ENCODE data around the gene DBP. TPM values are rescaled to one million over a fixed set of nuclear protein-coding genes. Genes with fewer than 3 reads are reported as not detected.

DBP gene
- total RNA-seq, 1 experiment from 2014 or later: 24.4 TPM

- Histone ChIP-seq H3K4me3 (peak within 1 kb of the TSS; percentile 88), H3K9me3 (replicated peaks) (no peaks in the 10 kb centered on the region), H3K27ac (peak within 1 kb of the TSS; percentile 83), H3K36me3 (peaks cover 41% of the 10 kb centered on the region), H3K27me3 (no peaks in the 10 kb centered on the region), H3K4me1 (peaks cover 4% of the 10 kb centered on the region; the same call in 1 of the 2 replicates)
- peak; percentile 99 for DNase-seq
These were observed 18.1 kb downstream of the DBP start, which contains the start of the genes RPL18 and SPHK2 for GRCh38 chr19:48618916-48619691. RPL18 (minus strand) TSS chr19:48619178; CDS start chr19:48619143, 35 bp downstream. SPHK2 (plus strand) TSS chr19:48619506; CDS start chr19:48620515, 1,009 bp downstream.

DNA sequence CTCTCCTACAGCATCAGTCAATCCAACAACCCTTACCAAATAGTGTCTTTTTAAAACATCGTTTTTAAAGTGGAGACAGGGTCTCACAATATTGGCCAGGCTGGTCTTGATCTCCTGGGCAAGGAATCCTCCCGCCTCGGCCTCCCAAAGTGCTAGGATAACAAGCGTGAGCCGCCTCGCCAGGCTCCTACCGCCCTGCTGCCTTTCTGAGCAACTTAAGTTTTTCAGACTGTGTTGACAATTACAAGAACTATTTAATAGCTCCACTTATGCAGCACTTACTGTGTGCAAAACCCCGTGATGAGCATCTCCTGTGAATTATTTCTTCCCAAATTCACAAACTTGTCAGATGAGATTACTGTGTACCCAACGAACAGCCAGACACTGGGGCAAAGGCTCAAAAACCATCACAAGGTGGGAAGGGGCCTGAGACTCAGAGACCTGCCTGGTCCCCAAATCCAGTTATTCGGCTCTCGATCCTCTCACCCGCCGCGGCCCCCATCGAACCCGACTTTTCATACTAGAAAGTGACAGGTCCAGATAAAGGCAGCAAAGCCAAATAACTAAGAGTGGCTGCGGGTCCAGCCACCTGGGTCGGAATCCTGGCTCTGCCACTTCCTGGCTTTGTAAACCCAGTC, 18.8 kb downstream of the DBP start:
- peaks cover 44% of the 10 kb centered on the region for H3K36me3 ChIP-seq
- H3K4me1 ChIP-seq: peaks cover 2% of the 10 kb centered on the region; the same call in 1 of the 2 replicates
- no peak for DNase-seq
- no peaks in the 10 kb centered on the region for H3K27me3 ChIP-seq
- no peaks in the 10 kb centered on the region for H3K9me3 ChIP-seq (replicated peaks)
- H3K4me3 ChIP-seq: peak overlapping the region; percentile 88
- peak overlapping the region; percentile 83 for H3K27ac ChIP-seq

DNA sequence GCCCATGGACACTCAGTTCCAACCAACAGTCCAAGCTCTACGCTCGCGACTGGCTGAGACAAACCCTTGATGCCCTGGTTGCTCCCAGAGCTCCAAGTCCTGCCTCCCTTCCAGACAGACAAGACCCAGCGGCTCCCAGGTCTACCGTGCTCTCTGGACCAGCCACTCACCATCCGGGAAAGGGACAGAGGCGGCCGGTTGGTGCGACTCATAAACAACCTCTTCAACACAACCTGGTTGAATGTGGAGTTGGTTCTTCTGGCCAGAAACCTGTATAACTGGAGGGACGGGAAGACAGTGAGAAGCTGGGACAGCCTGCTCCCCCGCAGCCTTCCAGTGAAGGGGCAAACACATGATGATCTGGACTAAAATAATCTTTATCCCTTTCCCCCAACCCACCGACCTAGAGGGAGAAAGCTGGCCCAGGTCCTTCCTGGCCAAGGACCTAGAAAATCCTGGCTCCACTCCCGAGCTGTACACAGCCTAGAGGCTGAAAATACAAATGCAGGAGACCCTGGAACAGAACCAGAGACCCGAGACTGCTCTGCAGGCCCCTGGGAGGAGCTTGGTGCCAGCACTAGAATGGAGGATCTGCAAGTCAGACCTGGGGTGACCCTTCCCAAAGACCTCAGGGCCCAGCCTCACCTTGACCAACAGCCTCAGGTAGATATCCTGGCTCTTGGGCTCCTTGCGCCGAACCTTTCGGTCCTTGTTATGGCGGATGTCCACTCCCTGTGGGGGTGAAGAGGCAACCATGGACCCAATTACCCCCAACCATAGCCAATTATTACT, 19.8 kb downstream of the DBP start:
- Histone ChIP-seq H3K36me3 (peaks cover 44% of the 10 kb centered on the region), H3K4me3 (peak overlapping the region; percentile 88), H3K27ac (no peak overlapping the region), H3K4me1 (no peaks in the 10 kb centered on the region), H3K27me3 (no peaks in the 10 kb centered on the region), H3K9me3 (replicated peaks) (no peaks in the 10 kb centered on the region)
- no peak for DNase-seq

- no peak for DNase-seq
- Histone ChIP-seq H3K9me3 (replicated peaks) (no peaks in the 10 kb centered on the region), H3K27ac (no peak overlapping the region), H3K4me1 (no peaks in the 10 kb centered on the region), H3K36me3 (peaks cover 44% of the 10 kb centered on the region), H3K27me3 (no peaks in the 10 kb centered on the region), H3K4me3 (no peak overlapping the region)
These were observed 20.6 kb downstream of the DBP start for GRCh38 chr19:48616491-48617056.

DNA sequence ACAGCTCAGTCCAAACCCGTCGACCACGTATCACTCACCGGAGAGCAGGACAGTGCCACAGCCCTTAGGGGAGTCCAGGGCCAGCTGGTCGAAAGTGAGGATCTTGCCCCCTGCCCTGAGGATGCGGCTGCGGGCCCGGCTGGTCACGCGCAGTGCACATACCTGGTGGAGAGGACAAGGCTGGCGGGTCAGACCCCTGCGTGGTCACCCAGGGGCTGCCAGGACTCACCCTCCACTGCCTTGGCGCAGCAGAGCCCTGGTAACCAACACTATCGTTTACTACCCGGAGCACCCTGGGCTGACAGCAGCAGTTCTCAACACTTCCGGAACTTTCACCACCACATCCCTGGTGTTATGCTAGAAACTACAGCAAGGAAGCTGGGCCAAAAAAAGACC, 21.1 kb downstream of the DBP start:
- H3K9me3 ChIP-seq (replicated peaks): no peaks in the 10 kb centered on the region
- H3K27ac ChIP-seq: no peak overlapping the region
- no peaks in the 10 kb centered on the region for H3K4me1 ChIP-seq
- no peak for DNase-seq
- H3K4me3 ChIP-seq: no peak overlapping the region
- peaks cover 44% of the 10 kb centered on the region for H3K36me3 ChIP-seq
- no peaks in the 10 kb centered on the region for H3K27me3 ChIP-seq

DNA sequence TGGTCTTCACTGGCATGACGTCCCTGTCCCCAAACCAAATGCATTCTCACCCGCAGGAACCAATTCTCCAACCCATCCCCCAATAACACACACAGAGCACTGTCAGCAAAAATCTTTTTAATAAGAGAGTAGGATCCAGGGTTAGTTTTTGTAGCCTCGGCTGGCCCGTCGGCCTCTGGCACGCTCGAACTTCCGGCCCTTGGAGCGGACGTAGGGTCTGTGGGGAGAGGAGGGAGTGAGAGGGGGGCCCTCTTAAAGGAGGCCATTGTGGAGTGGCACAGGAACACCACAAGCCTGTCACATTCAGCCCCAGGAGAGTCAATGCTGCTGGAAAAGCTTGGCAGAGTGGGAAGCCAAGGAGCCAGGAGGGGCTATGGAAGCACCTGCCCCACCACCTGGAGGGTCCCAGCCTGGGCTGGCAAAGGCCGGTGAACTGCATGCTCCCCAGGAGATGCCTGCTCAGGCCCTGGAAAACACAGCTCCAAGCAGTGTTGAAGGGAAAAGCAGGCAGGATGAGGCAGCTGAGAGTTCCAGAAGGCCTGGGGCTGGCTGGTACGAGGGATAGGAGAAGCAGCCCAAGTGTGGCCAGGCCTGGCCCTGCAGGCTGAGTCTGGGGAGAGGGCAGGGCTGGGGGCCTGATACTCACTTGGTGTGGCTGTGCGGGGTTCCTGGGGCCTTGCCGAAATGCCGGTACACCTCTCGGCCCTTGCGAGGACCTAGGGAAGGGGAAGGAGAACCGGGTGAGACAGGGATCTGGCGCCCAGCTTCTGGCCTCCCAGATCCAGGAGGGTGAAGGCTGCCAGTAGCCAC, 21.7 kb downstream of the DBP start:
- Histone ChIP-seq H3K4me1 (no peaks in the 10 kb centered on the region), H3K9me3 (replicated peaks) (no peaks in the 10 kb centered on the region), H3K27ac (no peak overlapping the region), H3K4me3 (no peak overlapping the region), H3K36me3 (peaks cover 44% of the 10 kb centered on the region), H3K27me3 (no peaks in the 10 kb centered on the region)
- no peak for DNase-seq

GRCh38 chr19:48614436-48615230, 22.5 kb downstream of the DBP start, which contains the start of gene FAM83E:
FAM83E (minus strand) TSS chr19:48615076; CDS start chr19:48613372, 1,704 bp downstream.
- H3K9me3 ChIP-seq (replicated peaks): no peaks in the 10 kb centered on the region
- H3K4me1 ChIP-seq: no peaks in the 10 kb centered on the region
- H3K27ac ChIP-seq: no peak within 1 kb of the TSS
- DNase-seq: no peak
- no peaks in the 10 kb centered on the region for H3K27me3 ChIP-seq
- H3K36me3 ChIP-seq: peaks cover 44% of the 10 kb centered on the region
- no peak within 1 kb of the TSS for H3K4me3 ChIP-seq

DNA sequence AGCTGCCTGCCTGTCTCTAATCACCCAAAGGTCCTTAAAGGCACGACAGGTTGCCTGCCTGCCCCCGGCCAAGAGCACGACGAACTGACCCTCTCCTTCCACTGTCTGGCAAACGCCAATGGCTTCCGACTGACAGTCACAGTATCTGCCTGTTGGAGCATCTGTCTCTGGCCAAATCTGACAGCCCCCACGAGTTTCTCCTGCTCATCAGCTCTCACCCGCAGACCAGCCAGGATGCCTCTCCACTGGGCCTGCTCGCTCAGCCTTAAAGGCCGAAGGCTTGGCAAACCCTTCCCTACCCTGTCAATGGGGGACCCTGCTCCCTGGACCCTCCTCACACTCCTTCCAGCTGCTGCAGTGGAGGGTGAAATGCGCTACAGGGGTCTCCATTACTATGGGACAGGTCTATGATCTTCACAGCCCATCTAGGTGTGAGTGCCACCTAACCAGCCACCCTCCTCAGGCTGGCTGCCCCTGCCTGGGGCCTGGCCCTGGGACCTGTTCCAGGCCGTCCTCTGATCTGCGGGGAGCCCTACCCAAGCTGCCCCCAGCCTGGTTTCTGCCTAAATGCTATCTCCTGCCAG, 23.2 kb downstream of the DBP start:
- DNase-seq: no peak
- Histone ChIP-seq H3K27ac (no peak overlapping the region), H3K4me3 (no peak overlapping the region), H3K4me1 (no peaks in the 10 kb centered on the region), H3K9me3 (replicated peaks) (no peaks in the 10 kb centered on the region), H3K27me3 (no peaks in the 10 kb centered on the region), H3K36me3 (peaks cover 44% of the 10 kb centered on the region)

DNA sequence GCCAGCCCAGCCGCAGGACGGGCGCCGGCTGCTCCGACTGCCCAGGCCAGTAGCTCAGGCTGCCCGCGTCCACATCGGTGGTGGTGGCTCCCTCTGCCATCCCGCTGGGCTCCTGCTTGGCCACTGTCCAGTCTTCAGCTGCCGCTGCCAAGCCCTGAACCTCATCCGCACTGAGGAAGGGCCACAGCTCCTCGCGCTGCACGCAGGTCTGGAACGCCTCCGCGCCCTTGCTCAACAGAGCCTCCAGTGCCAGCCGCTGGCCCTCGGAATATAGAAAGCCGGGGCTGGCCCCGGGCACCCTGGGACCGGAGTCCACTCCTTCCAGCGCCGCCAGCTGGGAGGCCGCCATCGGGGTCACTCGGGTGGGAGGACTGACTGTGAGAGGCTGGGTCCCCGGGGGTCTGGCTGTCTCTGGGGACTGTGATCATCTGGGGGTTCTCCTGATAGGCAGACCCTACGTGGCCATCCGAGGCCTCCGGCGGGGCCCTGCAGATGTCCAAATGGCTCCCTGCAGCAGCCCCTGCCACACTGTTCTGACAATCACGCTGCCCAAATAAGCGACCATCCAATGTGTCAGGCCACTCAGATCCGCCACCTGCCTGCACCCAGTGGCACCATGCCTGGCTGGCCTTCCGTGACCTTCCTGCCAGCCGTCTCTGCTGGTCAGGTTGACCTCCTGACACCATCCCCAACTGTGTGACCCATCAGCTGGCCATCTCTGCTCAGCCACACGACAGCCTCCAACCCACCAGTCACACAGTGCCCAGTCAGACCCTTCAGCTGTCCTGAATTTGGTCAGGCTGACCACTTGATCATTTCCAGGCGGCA, 23.9 kb downstream of the DBP start:
- Histone ChIP-seq H3K27me3 (no peaks in the 10 kb centered on the region), H3K27ac (no peak overlapping the region), H3K36me3 (peaks cover 43% of the 10 kb centered on the region), H3K9me3 (replicated peaks) (no peaks in the 10 kb centered on the region), H3K4me1 (no peaks in the 10 kb centered on the region), H3K4me3 (no peak overlapping the region)
- DNase-seq: no peak

DNA sequence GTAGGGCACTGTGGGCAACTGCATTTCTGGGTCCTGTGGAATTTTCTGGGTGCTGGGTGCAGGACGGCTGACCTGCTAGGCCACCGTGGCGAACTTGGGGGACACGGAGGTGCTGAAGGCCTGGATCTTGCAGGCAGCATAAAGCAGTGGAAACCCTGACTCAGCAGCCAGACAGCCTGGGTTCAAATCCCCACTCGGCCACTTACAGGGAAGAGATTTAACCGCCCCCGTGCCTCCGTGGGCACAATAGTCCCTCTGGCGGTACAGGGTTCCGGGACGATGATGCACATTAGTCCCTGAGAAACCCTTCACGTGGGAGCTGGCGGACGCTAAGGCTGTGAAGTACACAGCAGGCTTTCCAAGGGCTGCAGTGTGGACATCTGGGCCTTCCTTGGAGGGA, 25.3 kb downstream of the DBP start:
- Histone ChIP-seq H3K27ac (no peak overlapping the region), H3K4me3 (no peak overlapping the region), H3K9me3 (replicated peaks) (no peaks in the 10 kb centered on the region), H3K4me1 (no peaks in the 10 kb centered on the region), H3K27me3 (no peaks in the 10 kb centered on the region), H3K36me3 (peaks cover 29% of the 10 kb centered on the region)
- no peak for DNase-seq

- Histone ChIP-seq H3K27me3 (no peaks in the 10 kb centered on the region), H3K36me3 (peaks cover 7% of the 10 kb centered on the region; the same call in 1 of the 2 replicates), H3K9me3 (replicated peaks) (no peaks in the 10 kb centered on the region), H3K4me3 (no peak overlapping the region), H3K27ac (no peak overlapping the region), H3K4me1 (no peaks in the 10 kb centered on the region)
- DNase-seq: no peak
These were observed 27.5 kb downstream of the DBP start for GRCh38 chr19:48609571-48610108.

- 0 out of 2 replicates have a peak, but pooled peaks cover 2% of the 10 kb centered on the region for H3K36me3 ChIP-seq
- H3K4me3 ChIP-seq: no peak overlapping the region
- no peak overlapping the region for H3K27ac ChIP-seq
- no peaks in the 10 kb centered on the region for H3K4me1 ChIP-seq
- DNase-seq: peak in 1 of 2 experiments; percentile 55
- H3K9me3 ChIP-seq (replicated peaks): no peaks in the 10 kb centered on the region
- no peaks in the 10 kb centered on the region for H3K27me3 ChIP-seq
These were observed 28.3 kb downstream of the DBP start for GRCh38 chr19:48608798-48609263.
